Stimulated activated CD8-positive, alpha-beta memory T cell treated with anti-CD3 and anti-CD28 coated beads, Interleukin-4, amount 100 ng/mL, for 24 hours (primary cell): ENCODE results near the gene TMEM101.
A peak's percentile ranks its signal among the peaks of the same experiment; 100 is the strongest.
"Not testable (repeated sequence)": the region's sequence is repeated elsewhere in the genome, so short reads cannot be mapped to it uniquely, and the experiment has no call there.

ENCODE experiments used
- DNase-seq: peaks from one replicate; pipeline ENCODE4 v3.0.0-alpha.2; 2020; ENCODE audit warnings: low read depth

The TMEM101 gene

GRCh38 chr17:44000141-44000860, 14.5 kb downstream of the TMEM101 start:
- DNase-seq = no peak

- no peak for DNase-seq
Measured at GRCh38 chr17:43999024-43999423, 15.7 kb downstream of the TMEM101 start.

- no peak for DNase-seq
Measured at GRCh38 chr17:43998552-43998951, 16.2 kb downstream of the TMEM101 start.

- DNase-seq = not testable (repeated sequence)
Measured at GRCh38 chr17:43997180-43997579, 17.6 kb downstream of the TMEM101 start.

- DNase-seq = no peak
Measured at GRCh38 chr17:43995150-43995471, 19.7 kb downstream of the TMEM101 start.

GRCh38 chr17:43994272-43995149, 20.3 kb downstream of the TMEM101 start:
- DNase-seq = peak; percentile 42

- no peak for DNase-seq
Measured at GRCh38 chr17:43992641-43993040, 22.1 kb downstream of the TMEM101 start.

GRCh38 chr17:43988301-43988700, 26.5 kb downstream of the TMEM101 start:
- no peak for DNase-seq

- DNase-seq = no peak
Measured at GRCh38 chr17:43987131-43988021, 27.4 kb downstream of the TMEM101 start.

- no peak for DNase-seq
Measured at GRCh38 chr17:43986225-43986981, 28.4 kb downstream of the TMEM101 start.

- DNase-seq = no peak
Measured at GRCh38 chr17:43984521-43984920, 30.2 kb downstream of the TMEM101 start.

GRCh38 chr17:43983515-43984411, 31.0 kb downstream of the TMEM101 start:
- no peak for DNase-seq

GRCh38 chr17:43983196-43983514, 31.6 kb downstream of the TMEM101 start:
- DNase-seq = no peak

GRCh38 chr17:43982171-43982570, 32.6 kb downstream of the TMEM101 start:
- no peak for DNase-seq

- DNase-seq = no peak
Measured at GRCh38 chr17:43979671-43980070, 35.1 kb downstream of the TMEM101 start.

GRCh38 chr17:43979011-43979410, 35.8 kb downstream of the TMEM101 start:
- DNase-seq = no peak

- DNase-seq = no peak
Measured at GRCh38 chr17:43978078-43978477, 36.7 kb downstream of the TMEM101 start.

GRCh38 chr17:43976963-43977837, 37.6 kb downstream of the TMEM101 start:
- no peak for DNase-seq

GRCh38 chr17:43975898-43976297, 38.9 kb downstream of the TMEM101 start:
- DNase-seq = no peak
